Effector memory CD4-positive, alpha-beta T cell (primary cell): Measurements from ENCODE around the gene GATD1.
A peak's percentile ranks its signal among the peaks of the same experiment; 100 is the strongest.

Experiments
- DNase-seq, 3 donors: peaks; one replicate each; pipeline ENCODE4 v3.0.0-alpha.2; 2020
- H3K27ac ChIP-seq: 2 replicates; pipeline ENCODE4 v1.7.0; 2013; ENCODE audit warnings: mild to moderate bottlenecking, low read length, moderate library complexity; ENCODE audit not compliant: insufficient read depth, poor library complexity, severe bottlenecking
- H3K27me3 ChIP-seq: replicated peaks from 2 replicates; pipeline ENCODE4 v1.7.0; 2013; ENCODE audit warnings: mild to moderate bottlenecking, low read length; ENCODE audit not compliant: insufficient read depth, control insufficient read depth, poor library complexity, severe bottlenecking
- H3K36me3 ChIP-seq: 2 replicates; pipeline ENCODE4 v1.7.0; 2013; ENCODE audit warnings: mild to moderate bottlenecking, low read length, moderate library complexity; ENCODE audit not compliant: control insufficient read depth, insufficient read depth
- H3K4me1 ChIP-seq: 2 replicates; pipeline ENCODE4 v1.7.0; 2013; ENCODE audit warnings: low read length, mild to moderate bottlenecking; ENCODE audit not compliant: control insufficient read depth, insufficient read depth, poor library complexity, severe bottlenecking
- H3K4me3 ChIP-seq: 2 replicates; pipeline ENCODE4 v1.7.0; 2013; ENCODE audit warnings: low read length, low read depth, mild to moderate bottlenecking; ENCODE audit not compliant: insufficient read depth, poor library complexity, severe bottlenecking
- H3K9me3 ChIP-seq: 2 replicates; pipeline ENCODE4 v1.7.0; 2013; ENCODE audit warnings: mild to moderate bottlenecking, low read length, moderate library complexity; ENCODE audit not compliant: control insufficient read depth

GATD1 gene

GRCh38 chr11:763549-764321, 13.6 kb downstream of the GATD1 start:
- H3K9me3 ChIP-seq = no peaks in the 10 kb centered on the region
- H3K27me3 ChIP-seq = no peaks in the 10 kb centered on the region
- H3K27ac ChIP-seq = no peak overlapping the region
- peaks cover 38% of the 10 kb centered on the region for H3K36me3 ChIP-seq
- H3K4me3 ChIP-seq = no peak overlapping the region
- no peaks in the 10 kb centered on the region for H3K4me1 ChIP-seq
- no peak for DNase-seq

- no peaks in the 10 kb centered on the region for H3K4me1 ChIP-seq
- peaks cover 39% of the 10 kb centered on the region for H3K36me3 ChIP-seq
- H3K9me3 ChIP-seq = no peaks in the 10 kb centered on the region
- no peaks in the 10 kb centered on the region for H3K27me3 ChIP-seq
- DNase-seq = no peak
- H3K27ac ChIP-seq = no peak overlapping the region
- H3K4me3 ChIP-seq = no peak overlapping the region
Observed at GRCh38 chr11:763073-763463, 14.2 kb downstream of the GATD1 start.

DNA sequence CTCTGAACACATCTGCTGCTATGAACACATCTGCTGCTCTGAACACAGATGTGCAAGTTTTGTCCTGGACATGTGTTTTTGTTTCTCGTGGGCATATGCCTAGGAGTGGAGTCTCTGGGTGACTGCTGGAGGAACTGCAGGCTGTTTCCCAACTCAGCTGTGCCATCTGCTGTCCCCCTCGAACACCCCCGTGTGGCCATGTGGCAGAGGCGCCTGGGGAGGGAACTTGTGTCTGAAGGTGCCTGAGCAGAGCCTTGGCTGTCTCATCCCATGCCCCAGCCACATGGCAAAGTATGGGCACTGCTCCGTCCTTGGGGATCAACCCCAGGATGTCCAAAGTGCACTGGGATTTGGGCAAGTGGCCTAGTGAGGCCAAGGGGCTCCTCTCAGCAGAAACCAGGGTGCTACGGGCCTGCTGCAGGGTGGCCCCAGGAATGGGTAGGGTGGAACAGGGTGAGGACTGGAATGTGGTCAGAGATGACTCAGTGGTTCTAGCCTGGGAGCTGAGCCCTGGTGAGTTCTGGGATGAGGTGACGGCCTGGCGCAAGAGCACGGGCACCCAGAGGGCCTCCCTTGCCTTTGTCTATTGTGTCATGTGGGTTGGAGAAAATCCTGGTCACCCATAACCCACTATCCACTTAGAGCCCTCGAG, 14.7 kb downstream of the GATD1 start:
- Histone ChIP-seq H3K9me3 (no peaks in the 10 kb centered on the region), H3K27ac (no peak overlapping the region), H3K36me3 (peaks cover 41% of the 10 kb centered on the region), H3K27me3 (no peaks in the 10 kb centered on the region), H3K4me3 (no peak overlapping the region), H3K4me1 (no peaks in the 10 kb centered on the region)
- no peak for DNase-seq

GRCh38 chr11:761526-762108, 15.7 kb downstream of the GATD1 start:
- Histone ChIP-seq H3K36me3 (peaks cover 44% of the 10 kb centered on the region), H3K9me3 (no peaks in the 10 kb centered on the region), H3K4me1 (no peaks in the 10 kb centered on the region), H3K27me3 (no peaks in the 10 kb centered on the region), H3K27ac (no peak overlapping the region), H3K4me3 (no peak overlapping the region)
- no peak for DNase-seq

DNA sequence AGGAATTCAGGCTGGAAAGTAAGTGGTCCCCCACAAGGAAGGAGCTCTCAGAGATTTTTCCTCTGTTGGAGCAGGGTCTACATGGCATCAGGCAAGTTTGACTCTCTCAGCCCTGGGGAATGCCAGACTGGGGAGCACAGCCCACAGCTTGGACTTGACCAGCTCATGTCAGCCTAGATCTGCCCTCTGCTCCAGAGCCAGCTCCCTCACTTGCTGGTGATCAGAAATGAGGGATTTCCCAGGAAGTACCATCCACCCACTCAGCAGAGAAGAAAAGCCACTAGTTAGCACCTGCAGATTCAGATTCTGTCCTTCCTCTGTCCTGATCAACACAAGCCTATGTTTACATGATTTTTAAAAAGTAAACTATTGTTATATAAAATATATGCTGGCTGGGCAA, 17.1 kb downstream of the GATD1 start:
- no peak overlapping the region for H3K27ac ChIP-seq
- no peak overlapping the region for H3K4me3 ChIP-seq
- H3K4me1 ChIP-seq = no peaks in the 10 kb centered on the region
- no peak for DNase-seq
- H3K36me3 ChIP-seq = peaks cover 44% of the 10 kb centered on the region
- H3K9me3 ChIP-seq = no peaks in the 10 kb centered on the region
- no peaks in the 10 kb centered on the region for H3K27me3 ChIP-seq

GRCh38 chr11:749731-750130, 27.6 kb downstream of the GATD1 start:
- no peak overlapping the region for H3K27ac ChIP-seq
- DNase-seq = no peak
- no peak overlapping the region for H3K4me3 ChIP-seq
- H3K9me3 ChIP-seq = no peaks in the 10 kb centered on the region
- peaks cover 3% of the 10 kb centered on the region for H3K36me3 ChIP-seq
- no peaks in the 10 kb centered on the region for H3K27me3 ChIP-seq
- H3K4me1 ChIP-seq = peaks cover 14% of the 10 kb centered on the region

DNA sequence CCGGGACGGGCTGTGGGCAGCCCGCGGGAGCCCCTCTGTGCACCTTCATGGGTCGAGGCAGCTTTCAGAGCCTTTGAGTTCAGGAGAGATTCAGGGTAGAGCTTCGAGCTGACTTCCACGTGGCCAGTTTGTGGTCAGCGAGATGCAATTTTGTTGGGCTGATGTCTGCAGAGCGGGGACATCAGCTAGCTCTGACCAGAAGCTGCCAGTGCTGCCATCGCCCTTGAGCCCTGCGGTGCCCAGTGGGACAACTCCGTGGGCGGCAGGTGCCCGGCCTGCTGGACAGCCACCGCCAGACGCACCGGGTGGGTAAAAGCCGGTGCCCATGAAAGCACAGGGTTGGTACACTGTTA, 29.3 kb downstream of the GATD1 start:
- Histone ChIP-seq H3K27ac (peak overlapping the region; percentile 66), H3K4me3 (peak overlapping the region; percentile 87), H3K9me3 (no peaks in the 10 kb centered on the region), H3K36me3 (peaks cover 3% of the 10 kb centered on the region), H3K27me3 (no peaks in the 10 kb centered on the region), H3K4me1 (peaks cover 14% of the 10 kb centered on the region)
- DNase-seq = no peak

- Histone ChIP-seq H3K27me3 (no peaks in the 10 kb centered on the region), H3K4me1 (peaks cover 14% of the 10 kb centered on the region), H3K27ac (peak within 1 kb of the TSS; percentile 66), H3K4me3 (peak within 1 kb of the TSS; percentile 87), H3K36me3 (peaks cover 3% of the 10 kb centered on the region), H3K9me3 (no peaks in the 10 kb centered on the region)
- DNase-seq = peak; percentile 67 to 78 (median 73)
Observed at GRCh38 chr11:747158-748006, 29.9 kb downstream of the GATD1 start, which contains the start of gene TALDO1. Gene TALDO1, plus strand, starts transcription at chr11:747464. Its CDS starts 18 bp downstream, at chr11:747482.

GRCh38 chr11:746289-747157, 30.8 kb downstream of the GATD1 start:
- H3K27me3 ChIP-seq = no peaks in the 10 kb centered on the region
- no peaks in the 10 kb centered on the region for H3K36me3 ChIP-seq
- H3K4me3 ChIP-seq = peak overlapping the region; percentile 87
- H3K27ac ChIP-seq = peak overlapping the region; percentile 66
- peaks cover 14% of the 10 kb centered on the region for H3K4me1 ChIP-seq
- H3K9me3 ChIP-seq = no peaks in the 10 kb centered on the region
- DNase-seq = no peak
